Measurements from ENCODE around the gene CDON.

- no peak for TF ChIP-seq POLR2A (IDR thresholded peaks at IDR 0.05; ENCODE audit: low read depth, low read length)
- no peak for TF ChIP-seq POLR2AphosphoS5 (IDR thresholded peaks at IDR 0.05; ENCODE audit: low read depth, low read length)
- no peak for TF ChIP-seq TAF1 (IDR thresholded peaks at IDR 0.05; ENCODE audit: low read depth, low read length)
These were observed 128.2 kb downstream of the CDON start for GRCh38 chr11:125934473-125934872.

All from GM12891 (cell line).